Panc1 (cell line): ENCODE measurements around the gene CLPTM1L. TPM values are rescaled to one million over a fixed set of nuclear protein-coding genes. Genes with fewer than 3 reads are reported as not detected.

Source experiments
- ATAC-seq: fragments of 200-7000 bp; cut with Tn5 transposase; 2 replicates; pipeline ENCODE4 v1.9.1; 2020; ENCODE audit warnings: mild to moderate bottlenecking, moderate library complexity
- BruUV-seq: library from RNA; stranded (reverse); fragments of 400-500 nt; replicated peaks from 2 replicates; lab custom pipeline; 2021; lab: Mats Ljungman, UMichigan
- CTCF ChIA-PET: fragments of 300-600 bp; sonication (Branson Sonifier 250); formaldehyde crosslinking; loops from one replicate; lab custom pipeline; 2022; ENCODE audit warnings: antibody characterized with exemption; lab: Charles Lee
- POLR2A ChIA-PET: fragments of 300-600 bp; sonication (Branson Sonifier 250); formaldehyde crosslinking; loops from one replicate; lab custom pipeline; 2022; ENCODE audit warnings: antibody characterized with exemption; lab: Charles Lee
- DNase-seq: peaks from one replicate; pipeline ENCODE4 v3.0.0-alpha.2; 2010; ENCODE audit warnings: low read depth, low spot score
- H3K27ac ChIP-seq: 2 replicates; pipeline ENCODE4 v1.5.1; 2011; ENCODE audit warnings: mild to moderate bottlenecking, low read length, inconsistent platforms
- H3K27me3 ChIP-seq: fragments of 200-500 bp; sonication (Bioruptor generic); 2 replicates; pipeline ENCODE4 v1.6.0; 2014; ENCODE audit warnings: low read length, inconsistent platforms; ENCODE audit not compliant: control insufficient read depth, insufficient read depth
- H3K36me3 ChIP-seq: fragments of 200-500 bp; sonication (Bioruptor generic); 2 replicates; pipeline ENCODE4 v1.5.1; 2014; ENCODE audit warnings: inconsistent platforms, mild to moderate bottlenecking, low read length, moderate library complexity; ENCODE audit not compliant: control insufficient read depth, insufficient read depth
- H3K4me1 ChIP-seq: 2 replicates; pipeline ENCODE4 v1.5.1; 2011; ENCODE audit warnings: inconsistent platforms, mild to moderate bottlenecking, low read length, moderate library complexity; ENCODE audit not compliant: control insufficient read depth, insufficient read depth
- H3K4me3 ChIP-seq, 2 experiments: 2 replicates each; pipeline ENCODE4 v1.5.1; 2011 to 2012; ENCODE audit warnings: low read depth in 2 of 2, low read length in 2 of 2, mild to moderate bottlenecking in 2 of 2, inconsistent platforms in 1 of 2, moderate library complexity in 1 of 2
- H3K9me3 ChIP-seq: fragments of 200-500 bp; sonication (Bioruptor generic); 2 replicates; pipeline ENCODE4 v1.5.1; 2014; ENCODE audit warnings: low read depth, mild to moderate bottlenecking, inconsistent platforms, low read length, moderate library complexity; ENCODE audit not compliant: control insufficient read depth, insufficient read depth
- POLR2AphosphoS5 ChIP-seq: IDR thresholded peaks from 2 replicates; pipeline ENCODE4 v1.6.1; 2012; ENCODE audit warnings: mild to moderate bottlenecking, low read depth, low read length, moderate library complexity
- SIN3A ChIP-seq: IDR thresholded peaks from 2 replicates; pipeline ENCODE4 v1.6.1; 2012; ENCODE audit warnings: low read depth, mild to moderate bottlenecking, low read length, moderate library complexity, borderline replicate concordance; ENCODE audit not compliant: insufficient read depth
- TCF7L2 ChIP-seq: IDR thresholded peaks from 2 replicates; pipeline ENCODE4 v1.6.1; 2011; ENCODE audit warnings: mild to moderate bottlenecking, low read depth, low read length, inconsistent platforms
- in situ Hi-C: cut with HindIII; loops from 2 replicates; pipeline ENCODE4 v1.10.0; 2016; ENCODE audit warnings: low sequenced_read_pairs, low pct_unique_long_range_greater_than_20kb
- intact Hi-C: fragments of 100-400 bp; cut with micrococcal nuclease; formaldehyde crosslinking; loops from one replicate; pipeline ENCODE4 v1.10.0; 2022; ENCODE audit not compliant: unreplicated experiment
- total RNA-seq: library from RNA; stranded (reverse); gene quantifications from one replicate; pipeline ENCODE4 v1.2.1, GENCODE V29; 2021; ENCODE audit not compliant: unreplicated experiment
- TF ChIP-seq, protein P1 (sequence below): fragments of 450-650 bp; IDR thresholded peaks from 2 replicates; pipeline ENCODE4 v1.5.1; 2017; ENCODE audit warnings: mild to moderate bottlenecking
- TF ChIP-seq, protein P2 (sequence below), 2 experiments: IDR thresholded peaks; 2 replicates each; pipeline ENCODE4 v1.6.1; 2011 to 2012; ENCODE audit warnings: low read depth in 2 of 2, control low read depth in 1 of 2, low read length in 1 of 2, mild to moderate bottlenecking in 1 of 2, moderate library complexity in 1 of 2; ENCODE audit not compliant: insufficient read depth in 1 of 2

The CLPTM1L gene
- total RNA-seq, 1 experiment from 2014 or later, result 188 TPM

DNA sequence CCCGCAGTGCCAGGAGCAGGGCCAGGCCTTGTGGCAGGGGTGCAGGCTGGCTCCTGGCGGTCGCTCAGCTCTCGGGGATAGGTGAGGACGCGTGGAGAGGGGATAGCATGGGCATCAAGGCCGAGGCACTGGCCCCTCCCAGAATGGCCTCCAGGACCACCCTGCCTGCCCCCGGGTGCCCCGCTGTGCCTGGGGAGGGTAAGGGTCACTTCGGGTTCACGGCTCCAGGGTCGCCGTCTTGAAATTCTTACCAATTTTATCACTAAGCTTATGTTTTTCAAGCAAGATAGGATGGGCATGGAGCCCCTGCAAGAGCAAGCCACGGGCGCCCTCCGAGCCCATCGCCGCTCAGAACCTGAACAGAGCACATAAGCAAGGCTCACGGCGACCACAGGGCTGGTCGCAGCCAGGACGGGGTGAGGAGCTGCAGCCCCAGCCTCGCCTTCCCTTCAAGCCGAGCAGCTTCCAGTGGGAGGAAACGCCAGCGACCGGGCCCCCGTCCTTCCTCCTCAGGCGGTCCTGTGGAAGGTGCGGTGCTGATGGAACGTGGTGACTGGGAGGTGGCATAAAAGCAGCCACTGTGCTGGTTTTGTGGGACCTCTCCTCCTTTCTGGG, 14.2 kb upstream of the CLPTM1L start:
- H3K4me1 ChIP-seq, result no peaks in the 10 kb centered on the region
- H3K27ac ChIP-seq, result no peak overlapping the region
- peaks cover 11% of the 10 kb centered on the region for H3K27me3 ChIP-seq
- no peaks in the 10 kb centered on the region for H3K9me3 ChIP-seq
- no peak for DNase-seq
- no peak for TF ChIP-seq POLR2AphosphoS5
- no TSS peak for BruUV-seq
- in situ Hi-C loops, result no loop called here
- POLR2A ChIA-PET, result no interaction called here
- ATAC-seq, result no peak
- no peaks in the 10 kb centered on the region for H3K36me3 ChIP-seq
- CTCF ChIA-PET, result no interaction called here
- intact Hi-C loops, result no loop called here
- H3K4me3 ChIP-seq, result no peak overlapping the region

DNA sequence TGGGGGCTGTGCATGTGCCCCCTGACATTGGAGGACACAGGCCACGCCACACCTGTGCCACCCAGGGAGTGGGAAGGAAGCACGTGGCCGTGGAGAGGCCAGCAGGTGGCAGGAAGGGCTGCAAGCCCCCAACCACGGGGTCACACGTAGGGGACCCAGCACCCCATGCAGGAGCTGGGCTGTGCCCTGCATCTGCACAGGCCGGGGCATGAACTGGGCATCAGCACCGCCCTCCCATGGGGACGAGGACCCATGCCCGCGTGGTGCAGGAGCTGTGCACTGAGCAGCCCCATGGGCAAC, 13.8 kb upstream of the CLPTM1L start:
- Histone ChIP-seq H3K27ac (no peak overlapping the region), H3K36me3 (no peaks in the 10 kb centered on the region), H3K4me3 (no peak overlapping the region), H3K9me3 (no peaks in the 10 kb centered on the region), H3K27me3 (peaks cover 9% of the 10 kb centered on the region; the same call in 1 of the 2 replicates), H3K4me1 (no peaks in the 10 kb centered on the region)
- POLR2A ChIA-PET, result no interaction called here
- TF ChIP-seq, protein P1, sequence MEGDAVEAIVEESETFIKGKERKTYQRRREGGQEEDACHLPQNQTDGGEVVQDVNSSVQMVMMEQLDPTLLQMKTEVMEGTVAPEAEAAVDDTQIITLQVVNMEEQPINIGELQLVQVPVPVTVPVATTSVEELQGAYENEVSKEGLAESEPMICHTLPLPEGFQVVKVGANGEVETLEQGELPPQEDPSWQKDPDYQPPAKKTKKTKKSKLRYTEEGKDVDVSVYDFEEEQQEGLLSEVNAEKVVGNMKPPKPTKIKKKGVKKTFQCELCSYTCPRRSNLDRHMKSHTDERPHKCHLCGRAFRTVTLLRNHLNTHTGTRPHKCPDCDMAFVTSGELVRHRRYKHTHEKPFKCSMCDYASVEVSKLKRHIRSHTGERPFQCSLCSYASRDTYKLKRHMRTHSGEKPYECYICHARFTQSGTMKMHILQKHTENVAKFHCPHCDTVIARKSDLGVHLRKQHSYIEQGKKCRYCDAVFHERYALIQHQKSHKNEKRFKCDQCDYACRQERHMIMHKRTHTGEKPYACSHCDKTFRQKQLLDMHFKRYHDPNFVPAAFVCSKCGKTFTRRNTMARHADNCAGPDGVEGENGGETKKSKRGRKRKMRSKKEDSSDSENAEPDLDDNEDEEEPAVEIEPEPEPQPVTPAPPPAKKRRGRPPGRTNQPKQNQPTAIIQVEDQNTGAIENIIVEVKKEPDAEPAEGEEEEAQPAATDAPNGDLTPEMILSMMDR, result no peak
- TF ChIP-seq POLR2AphosphoS5, result no peak
- no peak for TF ChIP-seq TCF7L2
- TF ChIP-seq, protein P2, sequence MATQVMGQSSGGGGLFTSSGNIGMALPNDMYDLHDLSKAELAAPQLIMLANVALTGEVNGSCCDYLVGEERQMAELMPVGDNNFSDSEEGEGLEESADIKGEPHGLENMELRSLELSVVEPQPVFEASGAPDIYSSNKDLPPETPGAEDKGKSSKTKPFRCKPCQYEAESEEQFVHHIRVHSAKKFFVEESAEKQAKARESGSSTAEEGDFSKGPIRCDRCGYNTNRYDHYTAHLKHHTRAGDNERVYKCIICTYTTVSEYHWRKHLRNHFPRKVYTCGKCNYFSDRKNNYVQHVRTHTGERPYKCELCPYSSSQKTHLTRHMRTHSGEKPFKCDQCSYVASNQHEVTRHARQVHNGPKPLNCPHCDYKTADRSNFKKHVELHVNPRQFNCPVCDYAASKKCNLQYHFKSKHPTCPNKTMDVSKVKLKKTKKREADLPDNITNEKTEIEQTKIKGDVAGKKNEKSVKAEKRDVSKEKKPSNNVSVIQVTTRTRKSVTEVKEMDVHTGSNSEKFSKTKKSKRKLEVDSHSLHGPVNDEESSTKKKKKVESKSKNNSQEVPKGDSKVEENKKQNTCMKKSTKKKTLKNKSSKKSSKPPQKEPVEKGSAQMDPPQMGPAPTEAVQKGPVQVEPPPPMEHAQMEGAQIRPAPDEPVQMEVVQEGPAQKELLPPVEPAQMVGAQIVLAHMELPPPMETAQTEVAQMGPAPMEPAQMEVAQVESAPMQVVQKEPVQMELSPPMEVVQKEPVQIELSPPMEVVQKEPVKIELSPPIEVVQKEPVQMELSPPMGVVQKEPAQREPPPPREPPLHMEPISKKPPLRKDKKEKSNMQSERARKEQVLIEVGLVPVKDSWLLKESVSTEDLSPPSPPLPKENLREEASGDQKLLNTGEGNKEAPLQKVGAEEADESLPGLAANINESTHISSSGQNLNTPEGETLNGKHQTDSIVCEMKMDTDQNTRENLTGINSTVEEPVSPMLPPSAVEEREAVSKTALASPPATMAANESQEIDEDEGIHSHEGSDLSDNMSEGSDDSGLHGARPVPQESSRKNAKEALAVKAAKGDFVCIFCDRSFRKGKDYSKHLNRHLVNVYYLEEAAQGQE (IDR thresholded peaks at IDR 0.05; ENCODE audit: insufficient read depth in 1 of 2, low read depth in 2 of 2, low read length in 1 of 2), result no peak
- TF ChIP-seq SIN3A, result no peak
- DNase-seq (no peak), ATAC-seq (no peak)
- CTCF ChIA-PET, result no interaction called here
- intact Hi-C loops, result no loop called here
- no TSS peak for BruUV-seq
- in situ Hi-C loops, result no loop called here

DNA sequence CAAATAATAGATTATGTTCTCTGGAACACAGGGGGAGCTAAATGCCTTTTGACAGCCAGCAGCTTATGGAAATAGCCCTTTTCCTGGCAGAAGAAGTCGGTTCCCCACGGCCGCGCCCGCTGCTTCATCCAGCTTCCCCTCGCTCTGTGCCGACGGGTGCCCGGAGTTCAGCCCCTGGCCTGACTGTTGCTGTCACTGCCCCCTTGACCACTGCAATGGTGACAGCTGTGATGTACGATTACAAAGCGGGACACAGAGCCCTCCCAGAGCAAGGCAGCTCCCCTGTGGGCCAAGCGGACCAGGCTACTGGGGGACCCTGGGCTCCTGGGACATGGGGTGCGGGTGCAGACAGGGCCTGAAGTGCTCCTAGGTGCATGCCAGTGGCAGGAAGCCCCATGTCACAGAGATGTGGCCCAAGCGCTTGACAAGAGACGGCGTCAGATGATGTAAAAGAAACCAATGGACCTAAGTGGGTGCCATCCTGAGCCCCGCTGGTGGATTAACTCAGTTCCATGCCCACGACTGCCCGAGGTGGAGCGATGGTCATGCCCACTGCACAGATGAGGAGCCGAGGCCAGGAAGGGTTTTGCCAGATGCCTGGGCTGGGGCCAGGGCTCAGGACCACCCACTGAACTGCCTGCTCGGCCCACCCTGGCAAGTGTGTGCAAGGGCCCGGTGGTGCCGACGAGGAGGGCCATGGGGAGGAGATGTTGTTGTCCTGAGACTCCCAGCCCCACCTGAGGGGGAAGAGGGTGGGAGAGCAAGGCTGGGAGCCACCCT, 13.2 kb upstream of the CLPTM1L start:
- H3K36me3 ChIP-seq, result no peaks in the 10 kb centered on the region
- no peak overlapping the region for H3K4me3 ChIP-seq
- intact Hi-C loops, result no loop called here
- ATAC-seq (no peak), DNase-seq (no peak)
- POLR2A ChIA-PET, result no interaction called here
- H3K9me3 ChIP-seq, result no peaks in the 10 kb centered on the region
- TF ChIP-seq SIN3A, result no peak
- no peak for TF ChIP-seq POLR2AphosphoS5
- TF ChIP-seq, protein P1, result no peak
- TF ChIP-seq, protein P2 (IDR thresholded peaks at IDR 0.05; ENCODE audit: insufficient read depth in 1 of 2, low read depth in 2 of 2, low read length in 1 of 2), result no peak
- TF ChIP-seq TCF7L2, result no peak
- in situ Hi-C loops, result no loop called here
- no peaks in the 10 kb centered on the region for H3K4me1 ChIP-seq
- H3K27me3 ChIP-seq, result peaks cover 9% of the 10 kb centered on the region; the same call in 1 of the 2 replicates
- CTCF ChIA-PET, result no interaction called here
- BruUV-seq, result no TSS peak
- no peak overlapping the region for H3K27ac ChIP-seq
